Measurements from ENCODE around the gene SND1.
A peak's percentile ranks its signal among the peaks of the same experiment; 100 is the strongest.

Gene SND1

DNA sequence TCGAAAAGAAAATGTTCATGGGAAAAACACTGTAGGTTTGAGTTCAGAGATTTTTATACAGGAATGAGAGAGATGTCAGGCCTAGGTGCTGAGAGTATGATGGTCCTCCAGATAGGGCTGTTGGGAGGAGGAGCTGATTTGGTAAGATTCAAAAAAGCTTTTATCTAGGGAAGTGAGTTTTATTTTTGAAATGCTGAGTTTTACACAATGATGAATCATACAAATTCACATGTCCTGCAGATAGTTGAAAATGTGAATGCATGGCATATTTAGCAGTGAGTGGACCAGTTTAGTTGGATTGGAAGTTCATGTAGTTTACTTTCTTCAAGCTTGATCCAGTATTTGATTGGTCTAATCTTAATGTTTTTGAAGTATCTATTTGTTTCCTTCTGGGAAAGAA is 224.4 kb downstream of the SND1 start:
- H3K4me1 Mint-ChIP-seq: peaks cover 22% of the 10 kb centered on the region
- H3K4me3 Mint-ChIP-seq: no peak overlapping the region
- no peaks in the 10 kb centered on the region for H3K27me3 Mint-ChIP-seq
- no peak overlapping the region for H3K27ac Mint-ChIP-seq
- no peaks in the 10 kb centered on the region for H3K9me3 Mint-ChIP-seq
- DNase-seq (no peak), ATAC-seq (no peak)

DNA sequence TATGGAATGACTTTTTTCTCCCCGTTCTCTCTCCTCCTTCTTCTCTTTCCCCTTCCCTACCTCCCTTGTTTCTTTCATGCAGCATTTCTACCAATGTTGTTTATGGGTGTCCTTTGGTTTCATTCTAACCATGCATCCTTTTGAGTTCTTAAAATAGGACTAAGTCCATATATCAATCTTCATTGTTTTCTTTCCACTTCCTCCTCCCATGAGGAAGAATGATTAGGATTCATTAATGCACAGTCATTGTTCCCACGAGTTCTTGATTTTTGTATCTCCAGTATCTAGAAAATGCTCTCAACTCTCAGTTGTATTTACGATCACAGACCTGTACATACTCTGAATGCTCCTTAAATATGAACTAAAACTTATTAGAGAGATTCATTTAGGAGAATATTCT is 226.0 kb downstream of the SND1 start:
- H3K9me3 Mint-ChIP-seq: no peaks in the 10 kb centered on the region
- H3K4me3 Mint-ChIP-seq: no peak overlapping the region
- DNase-seq: no peak
- peaks cover 22% of the 10 kb centered on the region for H3K4me1 Mint-ChIP-seq
- H3K27me3 Mint-ChIP-seq: no peaks in the 10 kb centered on the region
- H3K27ac Mint-ChIP-seq: no peak overlapping the region
- no peak for ATAC-seq

DNA sequence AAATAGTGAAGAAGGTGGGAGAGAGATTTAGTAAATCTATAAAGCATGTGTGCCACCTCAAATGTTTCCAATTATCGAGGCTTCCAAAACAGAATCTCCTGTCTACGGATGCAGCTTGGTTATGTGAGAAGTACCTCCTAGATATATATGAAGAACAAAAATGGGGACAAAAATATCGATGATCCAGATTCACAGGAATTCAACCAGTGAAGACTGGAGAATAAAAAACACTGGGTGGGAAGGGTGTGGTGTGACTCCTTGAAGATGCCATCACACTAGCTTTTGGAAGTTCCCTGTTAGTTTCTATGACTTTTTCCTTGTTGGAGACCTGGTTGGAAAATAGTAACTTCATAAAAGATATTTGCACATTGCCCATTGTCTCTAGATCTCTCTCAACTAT is 226.8 kb downstream of the SND1 start:
- ATAC-seq (no peak), DNase-seq (no peak)
- Mint-ChIP-seq H3K4me1 (peaks cover 17% of the 10 kb centered on the region), H3K27me3 (no peaks in the 10 kb centered on the region), H3K4me3 (no peak overlapping the region), H3K9me3 (no peaks in the 10 kb centered on the region), H3K27ac (no peak overlapping the region)

DNA sequence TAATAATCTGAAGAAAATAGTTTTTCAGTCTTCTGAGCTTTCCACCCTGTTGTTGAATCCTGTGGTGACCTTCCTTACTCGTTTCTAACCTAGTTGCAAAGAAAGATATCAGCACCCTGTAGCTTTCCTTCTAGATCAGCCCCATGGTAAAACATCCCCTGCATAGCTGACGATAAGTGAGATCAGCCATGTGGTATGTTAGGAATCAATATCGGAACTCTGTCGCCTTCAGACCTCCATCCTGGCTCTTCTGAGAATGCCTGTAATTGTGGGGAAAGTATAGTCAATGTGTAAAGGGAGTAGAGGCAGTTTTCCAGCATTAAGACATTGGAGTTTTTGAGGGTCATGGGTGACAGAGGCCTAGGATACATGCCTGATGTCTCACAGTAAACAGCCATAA is 227.4 kb downstream of the SND1 start:
- DNase-seq (no peak), ATAC-seq (no peak)
- Mint-ChIP-seq H3K9me3 (no peaks in the 10 kb centered on the region), H3K4me3 (no peak overlapping the region), H3K27me3 (no peaks in the 10 kb centered on the region), H3K27ac (no peak overlapping the region), H3K4me1 (peaks cover 14% of the 10 kb centered on the region)

DNA sequence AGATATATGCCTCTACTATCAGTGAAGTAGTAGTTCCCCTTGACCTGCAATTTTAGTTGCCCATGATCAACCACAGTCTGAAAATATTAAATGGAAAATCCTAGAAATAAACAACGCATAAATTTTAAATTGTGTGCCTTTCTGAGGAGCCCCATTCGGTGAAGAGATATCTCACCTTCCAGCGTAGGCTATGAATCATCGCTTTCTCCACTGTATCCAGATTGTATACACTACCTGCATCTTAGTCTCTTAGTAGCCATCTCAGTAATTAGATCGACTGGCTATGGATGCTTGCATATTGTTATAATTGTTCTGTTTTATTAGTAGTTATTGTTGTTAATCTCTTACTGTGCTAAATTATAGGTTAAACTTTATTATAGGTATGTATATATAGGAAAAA is 227.9 kb downstream of the SND1 start:
- Mint-ChIP-seq H3K27me3 (no peaks in the 10 kb centered on the region), H3K27ac (no peak overlapping the region), H3K4me1 (peaks cover 14% of the 10 kb centered on the region), H3K4me3 (no peak overlapping the region), H3K9me3 (no peaks in the 10 kb centered on the region)
- ATAC-seq: no peak
- no peak for DNase-seq

DNA sequence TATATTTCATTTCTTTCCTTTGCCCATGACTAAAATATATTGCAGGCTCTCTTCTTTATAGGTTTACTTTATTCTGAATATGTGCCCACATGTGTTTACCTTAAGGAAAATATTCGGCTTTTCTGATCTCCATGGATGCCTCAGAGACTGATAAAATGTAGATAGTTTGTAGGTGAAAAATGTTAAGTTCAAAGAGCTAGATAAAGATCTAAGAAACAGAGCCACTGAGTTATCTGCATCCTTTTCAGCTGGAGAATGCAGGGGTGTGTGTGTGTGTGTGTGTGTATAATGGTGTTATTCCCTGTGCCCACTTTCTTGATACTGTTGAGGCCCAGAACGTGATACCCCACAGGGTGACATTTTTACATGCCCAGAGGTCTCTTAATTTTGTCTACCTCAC is 228.5 kb downstream of the SND1 start:
- Mint-ChIP-seq H3K27me3 (no peaks in the 10 kb centered on the region), H3K27ac (no peak overlapping the region), H3K4me3 (no peak overlapping the region), H3K9me3 (no peaks in the 10 kb centered on the region), H3K4me1 (peaks cover 18% of the 10 kb centered on the region)
- DNase-seq (no peak), ATAC-seq (no peak)

DNA sequence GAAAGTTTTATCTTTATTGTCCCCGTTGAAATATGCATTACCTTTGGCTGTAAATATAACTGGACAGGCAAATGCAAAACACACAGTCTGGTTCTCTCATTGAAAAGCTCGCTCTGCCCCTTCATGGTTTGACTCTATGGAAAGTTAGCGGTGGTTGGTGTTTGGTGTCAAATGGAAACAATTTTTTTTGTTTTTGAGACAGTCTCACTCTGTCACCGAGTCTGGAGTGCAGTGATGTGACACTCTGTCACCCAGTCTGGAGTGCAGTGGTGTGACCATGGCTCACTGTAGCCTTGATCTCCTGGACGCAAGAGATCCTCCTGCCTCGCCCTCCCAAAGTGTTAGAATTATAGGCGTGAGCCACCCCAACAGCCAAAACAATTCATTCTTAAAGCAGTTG is 229.6 kb downstream of the SND1 start:
- peaks cover 23% of the 10 kb centered on the region for H3K4me1 Mint-ChIP-seq
- H3K27me3 Mint-ChIP-seq: no peaks in the 10 kb centered on the region
- DNase-seq (no peak), ATAC-seq (no peak)
- H3K9me3 Mint-ChIP-seq: no peaks in the 10 kb centered on the region
- H3K27ac Mint-ChIP-seq: no peak overlapping the region
- H3K4me3 Mint-ChIP-seq: no peak overlapping the region

DNA sequence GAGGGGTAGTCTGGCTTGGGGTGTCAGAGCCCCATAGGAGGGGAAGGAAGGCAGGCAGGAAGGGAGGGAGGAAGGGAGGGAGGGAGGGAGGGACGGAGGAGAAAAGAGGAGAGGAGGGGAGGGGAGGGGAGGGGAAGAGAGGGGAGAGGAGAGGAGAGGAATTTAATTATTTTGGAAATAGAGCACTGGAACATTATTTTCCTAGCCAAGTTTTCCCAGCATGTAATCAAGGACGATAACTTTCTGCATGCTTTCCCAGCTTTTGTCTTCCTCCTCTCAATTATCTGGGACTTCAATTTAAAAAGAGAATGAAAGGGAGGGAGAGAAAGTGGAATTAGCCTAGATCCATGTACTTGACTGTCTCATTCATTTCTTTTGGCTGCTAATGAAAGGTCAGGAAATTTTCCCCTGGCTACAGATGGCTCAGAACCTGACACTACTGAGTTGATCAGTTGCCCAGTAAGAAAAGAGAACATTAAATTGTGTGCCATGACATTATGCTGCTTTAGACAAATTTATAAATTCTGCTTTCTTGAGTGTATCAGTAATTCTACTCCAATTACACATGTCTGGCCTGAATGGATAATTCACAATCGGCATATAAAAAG is 230.4 kb downstream of the SND1 start:
- Mint-ChIP-seq H3K4me1 (peaks cover 23% of the 10 kb centered on the region), H3K27me3 (no peaks in the 10 kb centered on the region), H3K9me3 (no peaks in the 10 kb centered on the region), H3K27ac (no peak overlapping the region), H3K4me3 (no peak overlapping the region)
- ATAC-seq (no peak), DNase-seq (no peak)

DNA sequence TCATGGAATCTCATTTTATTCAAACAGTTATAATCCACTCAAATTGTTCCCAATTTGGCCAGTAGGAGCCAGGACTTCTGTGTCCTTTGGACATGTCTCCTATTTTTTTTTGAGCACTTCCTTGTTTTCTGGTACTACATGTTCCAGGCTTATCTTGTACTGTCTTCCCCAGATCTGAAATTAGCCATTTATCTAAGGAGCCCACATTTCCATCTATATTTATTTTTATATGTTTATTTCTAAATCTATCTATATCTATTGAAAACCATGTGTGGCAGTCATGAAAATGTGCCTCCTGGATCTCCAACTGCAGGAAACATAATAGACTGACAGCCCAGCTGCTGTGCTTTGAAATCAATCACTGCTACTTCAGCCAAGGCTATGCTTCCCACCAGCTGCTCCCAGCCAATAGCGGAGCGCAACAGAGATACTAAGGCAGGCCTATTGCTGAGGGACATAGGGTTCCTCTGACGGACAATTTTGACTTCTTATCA is 232.1 kb downstream of the SND1 start:
- Mint-ChIP-seq H3K27ac (no peak overlapping the region), H3K4me1 (peaks cover 23% of the 10 kb centered on the region), H3K27me3 (no peaks in the 10 kb centered on the region), H3K9me3 (no peaks in the 10 kb centered on the region), H3K4me3 (no peak overlapping the region)
- DNase-seq (no peak), ATAC-seq (no peak)

DNA sequence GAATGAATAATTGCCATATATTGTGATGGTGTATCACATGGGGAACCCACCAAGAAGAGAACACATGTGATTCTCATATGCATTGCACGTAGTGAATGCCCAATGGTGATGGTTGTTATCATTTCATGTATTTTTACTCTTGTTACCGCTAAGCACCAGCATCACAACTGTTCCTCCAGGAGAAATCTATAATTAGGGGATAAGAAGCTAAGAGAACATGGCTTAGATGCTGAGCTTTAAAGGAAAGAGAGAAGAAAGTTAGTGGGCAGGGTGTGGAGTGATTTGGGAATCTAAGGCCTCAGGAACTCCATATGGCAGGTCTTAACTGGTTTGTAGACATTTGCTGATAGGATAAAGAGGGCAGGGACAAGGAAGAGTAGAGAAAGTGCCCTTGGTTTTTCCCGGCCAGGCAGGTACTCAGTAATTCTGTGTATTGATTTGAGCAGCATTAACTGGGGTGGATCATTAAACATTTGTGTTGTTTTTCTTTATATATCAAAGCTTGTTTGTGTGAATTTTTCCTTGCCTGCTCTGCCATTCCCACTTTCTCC is 233.3 kb downstream of the SND1 start:
- DNase-seq (no peak), ATAC-seq (no peak)
- H3K4me1 Mint-ChIP-seq: peaks cover 32% of the 10 kb centered on the region
- H3K27me3 Mint-ChIP-seq: no peaks in the 10 kb centered on the region
- H3K4me3 Mint-ChIP-seq: no peak overlapping the region
- no peak overlapping the region for H3K27ac Mint-ChIP-seq
- H3K9me3 Mint-ChIP-seq: no peaks in the 10 kb centered on the region

DNA sequence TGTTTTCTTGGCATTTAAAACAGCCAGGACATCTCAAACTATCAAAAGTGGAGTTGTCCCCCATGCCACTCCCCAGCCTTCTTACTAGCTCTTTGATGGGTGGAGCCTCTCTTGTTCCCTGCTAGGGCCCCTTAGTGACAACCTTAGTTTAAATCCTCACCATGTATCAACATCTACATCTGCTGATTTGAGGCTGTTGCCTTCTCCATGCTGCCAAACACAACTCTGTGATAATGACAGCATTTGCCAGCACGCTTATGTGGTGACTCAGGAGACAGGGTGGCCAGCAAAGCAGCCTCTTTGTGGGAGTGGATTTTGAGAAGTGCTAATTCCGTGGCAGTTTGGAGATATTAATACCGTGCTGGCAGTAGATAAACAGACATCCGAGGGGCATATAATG is 233.8 kb downstream of the SND1 start:
- Mint-ChIP-seq H3K4me3 (no peak overlapping the region), H3K27me3 (no peaks in the 10 kb centered on the region), H3K4me1 (peaks cover 32% of the 10 kb centered on the region), H3K27ac (no peak overlapping the region), H3K9me3 (no peaks in the 10 kb centered on the region)
- ATAC-seq: no peak
- DNase-seq: no peak

DNA sequence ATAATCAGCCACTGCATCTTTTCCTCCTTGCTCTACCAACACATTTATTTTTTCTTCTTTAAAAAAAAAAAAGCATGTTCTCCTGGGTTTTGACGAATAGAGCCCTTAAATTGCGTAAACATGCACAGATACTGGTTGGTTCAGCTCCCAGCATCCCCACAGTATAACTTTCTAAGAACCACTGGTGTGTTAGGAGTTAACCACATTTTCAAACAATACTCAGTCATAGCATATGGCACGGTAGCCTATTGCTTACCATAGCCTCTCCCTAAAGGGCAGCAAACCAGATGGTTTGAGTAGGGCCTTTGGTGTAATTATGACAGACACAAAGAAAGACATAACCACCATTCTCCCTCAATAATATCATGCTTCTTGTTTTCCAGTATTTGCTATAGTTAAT is 234.3 kb downstream of the SND1 start:
- no peak overlapping the region for H3K27ac Mint-ChIP-seq
- H3K4me3 Mint-ChIP-seq: no peak overlapping the region
- peaks cover 30% of the 10 kb centered on the region for H3K4me1 Mint-ChIP-seq
- DNase-seq (no peak), ATAC-seq (no peak)
- no peaks in the 10 kb centered on the region for H3K27me3 Mint-ChIP-seq
- no peaks in the 10 kb centered on the region for H3K9me3 Mint-ChIP-seq

DNA sequence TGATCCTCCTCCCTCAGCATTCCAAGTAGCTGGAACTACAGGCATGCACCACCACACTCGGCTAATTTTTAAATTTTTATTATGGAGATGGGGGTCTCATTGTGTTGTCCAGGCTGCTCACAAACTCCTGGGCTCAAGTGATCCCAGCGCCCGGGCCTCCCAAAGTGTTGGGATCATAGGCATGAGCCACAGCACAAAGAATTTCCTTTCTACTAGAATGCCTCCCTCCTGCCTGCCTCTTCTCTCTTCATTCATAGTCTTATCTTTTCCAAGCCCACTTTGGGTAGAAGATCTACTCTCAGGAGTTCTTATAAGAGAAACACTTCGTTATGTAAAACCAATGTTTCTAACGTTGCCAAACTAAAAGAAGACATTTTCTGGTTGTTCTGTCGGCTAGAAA is 235.1 kb downstream of the SND1 start:
- H3K27ac Mint-ChIP-seq: peak overlapping the region in 1 of 2 donors; percentile 13
- ATAC-seq (no peak), DNase-seq (no peak)
- no peaks in the 10 kb centered on the region for H3K9me3 Mint-ChIP-seq
- H3K4me3 Mint-ChIP-seq: no peak overlapping the region
- peaks cover 24% of the 10 kb centered on the region for H3K4me1 Mint-ChIP-seq
- no peaks in the 10 kb centered on the region for H3K27me3 Mint-ChIP-seq

DNA sequence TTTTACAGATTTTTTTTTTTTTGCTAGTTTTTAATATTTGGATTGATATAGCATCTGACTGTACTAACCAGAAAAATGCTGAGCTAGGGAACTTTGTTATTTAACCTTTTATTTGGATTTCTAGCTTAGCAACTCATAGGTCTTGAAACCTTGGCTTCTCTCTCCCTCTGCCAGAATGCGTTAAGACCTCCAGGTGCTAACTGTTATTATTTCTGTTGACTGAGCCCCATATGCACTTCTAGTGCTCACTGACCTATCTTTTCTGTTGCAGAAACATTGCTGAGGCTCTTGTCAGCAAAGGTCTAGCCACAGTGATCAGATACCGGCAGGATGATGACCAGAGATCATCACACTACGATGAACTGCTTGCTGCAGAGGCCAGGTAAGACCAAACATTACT is 235.6 kb downstream of the SND1 start:
- peaks cover 24% of the 10 kb centered on the region for H3K4me1 Mint-ChIP-seq
- no peak for DNase-seq
- H3K9me3 Mint-ChIP-seq: no peaks in the 10 kb centered on the region
- no peak overlapping the region for H3K27ac Mint-ChIP-seq
- H3K4me3 Mint-ChIP-seq: no peak overlapping the region
- H3K27me3 Mint-ChIP-seq: no peaks in the 10 kb centered on the region
- ATAC-seq: no peak

DNA sequence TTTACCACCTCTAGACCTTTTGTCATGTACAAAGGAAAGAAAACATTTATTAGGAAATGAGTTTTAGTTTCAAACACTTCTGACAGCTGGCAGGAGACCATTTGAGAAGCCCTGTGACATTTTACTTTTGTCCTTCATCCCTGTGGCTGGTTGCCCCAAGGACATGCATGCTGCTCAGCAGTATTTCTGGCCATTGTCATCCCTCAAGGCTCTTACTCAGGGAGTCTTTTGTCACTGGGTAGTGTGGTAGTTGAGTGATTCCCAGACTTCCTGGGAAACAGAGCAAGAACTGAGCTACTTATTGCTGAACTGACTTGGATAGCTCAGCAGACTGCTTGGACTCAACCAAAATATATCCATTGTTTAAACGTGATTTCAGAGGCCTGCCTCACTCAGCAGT is 236.4 kb downstream of the SND1 start:
- no peak for ATAC-seq
- Mint-ChIP-seq H3K27ac (no peak overlapping the region), H3K27me3 (no peaks in the 10 kb centered on the region), H3K4me1 (peaks cover 24% of the 10 kb centered on the region), H3K4me3 (no peak overlapping the region), H3K9me3 (no peaks in the 10 kb centered on the region)
- DNase-seq: no peak

DNA sequence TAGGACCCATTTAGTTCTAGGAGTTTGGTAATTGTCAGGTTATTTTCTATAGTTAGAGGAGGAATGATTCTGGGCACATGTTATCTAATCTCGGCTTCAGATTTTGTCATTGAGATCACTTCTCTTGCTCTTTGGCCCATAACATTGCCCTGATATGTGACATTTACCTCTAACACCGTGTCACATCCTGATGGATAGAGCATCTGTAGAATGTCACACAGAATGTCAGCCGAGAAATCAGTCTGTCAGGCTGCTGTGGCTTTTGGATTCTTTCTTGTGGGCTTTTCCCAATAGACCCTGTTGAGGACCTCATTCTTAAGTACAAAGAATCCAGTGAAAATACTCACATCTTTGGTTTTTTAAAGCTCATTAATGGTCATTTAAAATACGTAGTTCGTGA is 236.8 kb downstream of the SND1 start:
- ATAC-seq: no peak
- peaks cover 24% of the 10 kb centered on the region for H3K4me1 Mint-ChIP-seq
- no peaks in the 10 kb centered on the region for H3K9me3 Mint-ChIP-seq
- H3K4me3 Mint-ChIP-seq: no peak overlapping the region
- H3K27me3 Mint-ChIP-seq: no peaks in the 10 kb centered on the region
- H3K27ac Mint-ChIP-seq: no peak overlapping the region
- DNase-seq: no peak

DNA sequence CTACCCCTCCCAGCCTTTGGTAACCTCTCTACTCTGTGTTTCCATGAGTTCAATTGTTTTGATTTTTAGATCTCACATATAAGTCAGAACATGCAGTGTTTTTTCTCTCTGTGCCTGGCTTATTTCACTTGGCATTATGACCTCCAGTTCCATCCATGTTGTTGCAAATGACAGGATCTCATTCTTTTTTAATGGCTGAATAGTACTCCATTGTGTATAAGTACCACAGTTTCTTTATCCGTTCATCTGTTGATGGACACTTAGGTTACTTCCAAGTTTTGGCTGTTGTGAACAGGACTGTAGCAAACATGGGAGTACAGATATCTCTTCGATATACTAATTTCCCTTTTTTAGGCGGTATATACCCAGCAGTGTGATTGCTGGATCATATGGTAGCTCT is 237.7 kb downstream of the SND1 start:
- no peaks in the 10 kb centered on the region for H3K27me3 Mint-ChIP-seq
- H3K9me3 Mint-ChIP-seq: no peaks in the 10 kb centered on the region
- H3K27ac Mint-ChIP-seq: no peak overlapping the region
- DNase-seq: no peak
- ATAC-seq: no peak
- H3K4me3 Mint-ChIP-seq: no peak overlapping the region
- peaks cover 24% of the 10 kb centered on the region for H3K4me1 Mint-ChIP-seq
